HepG2 (cell line): Measurements from ENCODE around the gene A3GALT2. TPM values are rescaled to one million over a fixed set of nuclear protein-coding genes. Genes with fewer than 3 reads are reported as not detected.

Source experiments
- CEBPG ChIP-seq: IDR thresholded peaks from 2 replicates; pipeline ENCODE4 v1.6.1; 2016
- HNRNPH1 ChIP-seq: fragments of 200-400 bp; formaldehyde crosslinking; optimal IDR thresholded peaks from 2 replicates; pipeline ENCODE3; 2017; ENCODE audit warnings: mild to moderate bottlenecking, low read depth, low read length
- HNRNPLL ChIP-seq: fragments of 200-400 bp; formaldehyde crosslinking; IDR thresholded peaks from 2 replicates; pipeline ENCODE4 v1.6.1; 2017; ENCODE audit warnings: mild to moderate bottlenecking, low read depth, low read length; ENCODE audit not compliant: poor library complexity, severe bottlenecking
- KDM2A ChIP-seq: sonication (generic); formaldehyde crosslinking; IDR thresholded peaks from 2 replicates; pipeline ENCODE4 v1.4.0; 2020; ENCODE audit warnings: low read depth, missing genetic modification reagents, borderline replicate concordance
- NCOA5 ChIP-seq: sonication (generic); formaldehyde crosslinking; IDR thresholded peaks from 2 replicates; pipeline ENCODE4 v1.4.0; 2020; ENCODE audit warnings: missing genetic modification reagents
- NFYC ChIP-seq: IDR thresholded peaks from 2 replicates; pipeline ENCODE4 v1.6.1; 2016; ENCODE audit warnings: missing genetic modification reagents, missing compliant biosample characterization
- SIN3B ChIP-seq: fragments of 150-350 bp; IDR thresholded peaks from 2 replicates; pipeline ENCODE4 v1.6.1; 2014; ENCODE audit warnings: low read length
- TBL1XR1 ChIP-seq: fragments of 150-350 bp; IDR thresholded peaks from 2 replicates; pipeline ENCODE4 v1.6.1; 2014; ENCODE audit warnings: borderline replicate concordance, low read length; ENCODE audit not compliant: partially characterized antibody
- ZNF234 ChIP-seq: sonication (generic); formaldehyde crosslinking; conservative IDR thresholded peaks from 2 replicates; pipeline ENCODE4 v1.5.1; 2020; ENCODE audit warnings: mild to moderate bottlenecking, missing genetic modification reagents
- ZNF282 ChIP-seq: fragments of 450-650 bp; IDR thresholded peaks from 2 replicates; pipeline ENCODE4 v1.6.1; 2018; ENCODE audit not compliant: partially characterized antibody
- ZNF350 ChIP-seq: sonication (generic); formaldehyde crosslinking; IDR thresholded peaks from 2 replicates; pipeline ENCODE4 v1.4.0; 2020; ENCODE audit warnings: mild to moderate bottlenecking, low read depth, missing genetic modification reagents, borderline replicate concordance
- polyA plus RNA-seq, 8 experiments: library from polyadenylated mRNA; depleted of rRNA in 3 of 8; stranded (reverse) in 7 of 8; unstranded in 1 of 8; fragments of >200 nt; fragmentation: Illumina TruSeq in 4 of 8; extraction: Trizol in 4 of 8; gene quantifications; 2 replicates each; pipeline versions ENCODE4 v1.2.1 to v1.2.3, GENCODE V29; 2011 to 2016; ENCODE audit warnings: low read depth in 4 of 8, missing spikeins in 1 of 8, mixed read lengths in 1 of 8; ENCODE audit not compliant: insufficient read depth in 1 of 8
- total RNA-seq, 5 experiments: library from RNA; depleted of rRNA; stranded (reverse); fragments of >200 nt; fragmentation: Illumina TruSeq; extraction: Trizol; gene quantifications; 2 replicates each; pipeline ENCODE4 v1.2.3, GENCODE V29; 2016; ENCODE audit warnings: low read depth in 1 of 5
- TF ChIP-seq, protein P1 (sequence below): sonication (generic); formaldehyde crosslinking; IDR thresholded peaks from 2 replicates; pipeline ENCODE4 v1.9.0; 2022; ENCODE audit warnings: low read depth, missing genetic modification reagents
- TF ChIP-seq, protein P2 (sequence below): sonication (generic); formaldehyde crosslinking; IDR thresholded peaks from 2 replicates; pipeline ENCODE4 v1.4.0; 2020; ENCODE audit warnings: missing genetic modification reagents
- TF ChIP-seq, protein P3 (sequence below): IDR thresholded peaks from 2 replicates; pipeline ENCODE4 v1.6.1; 2016; ENCODE audit warnings: mild to moderate bottlenecking
- TF ChIP-seq, protein P4 (sequence below): sonication (generic); formaldehyde crosslinking; IDR thresholded peaks from 2 replicates; pipeline ENCODE4 v1.5.0; 2020; ENCODE audit warnings: mild to moderate bottlenecking, missing genetic modification reagents
- TF ChIP-seq, protein P5 (sequence below): sonication (generic); formaldehyde crosslinking; IDR thresholded peaks from 2 replicates; pipeline ENCODE4 v1.8.0; 2022; ENCODE audit warnings: mild to moderate bottlenecking, missing genetic modification reagents; ENCODE audit not compliant: insufficient replicate concordance
- TF ChIP-seq, protein P6 (sequence below): conservative IDR thresholded peaks from 2 replicates; pipeline ENCODE4 v1.6.1; 2018; ENCODE audit warnings: missing genetic modification reagents

Gene A3GALT2
- total and polyA plus RNA-seq, 2 of the 13 experiments (the other 11 are each of a cell fraction or from before 2014, with no cell fraction given) = not detected

DNA sequence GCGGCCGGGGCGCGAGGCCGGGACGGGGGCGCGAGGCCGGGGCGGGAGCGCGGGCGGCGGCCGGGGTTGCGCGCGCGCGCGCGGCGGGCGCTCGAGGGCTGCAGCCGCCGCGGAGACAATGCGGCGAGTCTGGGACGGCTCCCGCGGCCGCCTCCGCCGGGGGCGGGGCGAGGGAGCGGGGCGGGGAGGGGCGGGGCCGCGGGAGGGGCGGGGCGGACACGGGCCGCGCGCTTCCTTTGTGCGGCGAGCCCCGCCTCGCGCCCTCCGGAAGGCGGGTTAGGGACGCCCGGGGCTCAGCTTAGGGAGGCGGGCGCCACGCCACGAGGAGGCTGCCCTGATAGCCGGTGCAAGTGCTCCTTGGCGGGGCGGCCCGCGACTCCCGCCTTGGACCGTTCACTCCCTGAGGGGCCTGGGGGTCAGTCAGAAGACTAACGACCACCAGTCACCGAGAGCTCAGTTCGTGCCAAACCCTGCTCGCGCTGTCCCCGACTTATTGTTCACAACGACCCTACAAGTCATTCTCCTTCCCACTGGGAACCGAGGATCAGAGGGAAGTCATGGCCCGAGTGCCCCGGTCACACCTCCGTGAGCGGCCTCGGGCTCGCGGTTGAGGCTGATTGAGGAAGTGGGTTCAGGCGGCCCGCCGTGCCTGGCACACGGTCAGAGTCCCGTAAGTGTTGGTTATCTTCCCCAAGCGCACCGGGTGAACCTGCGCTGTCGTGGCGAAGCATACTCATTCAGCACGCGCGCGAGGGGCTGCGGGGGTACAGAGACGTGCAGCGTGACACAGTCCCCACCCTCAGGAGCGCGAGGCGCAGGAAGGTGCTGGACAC, 29.1 kb upstream of the A3GALT2 start (continued):
- TF ChIP-seq SIN3B (no peak), ZNF282 (no peak), CEBPG (CRISPR knock-in tag) (no peak), HNRNPH1 (no peak), TBL1XR1 (no peak), KDM2A (CRISPR knock-in tag) (peak; percentile 74), HNRNPLL (peak; percentile 65), NFYC (CRISPR knock-in tag) (no peak), NCOA5 (no peak), ZNF234 (CRISPR knock-in tag) (no peak), ZNF350 (CRISPR knock-in tag) (peak; percentile 77; the same call in 1 of the 2 replicates)
- TF ChIP-seq, protein P1, sequence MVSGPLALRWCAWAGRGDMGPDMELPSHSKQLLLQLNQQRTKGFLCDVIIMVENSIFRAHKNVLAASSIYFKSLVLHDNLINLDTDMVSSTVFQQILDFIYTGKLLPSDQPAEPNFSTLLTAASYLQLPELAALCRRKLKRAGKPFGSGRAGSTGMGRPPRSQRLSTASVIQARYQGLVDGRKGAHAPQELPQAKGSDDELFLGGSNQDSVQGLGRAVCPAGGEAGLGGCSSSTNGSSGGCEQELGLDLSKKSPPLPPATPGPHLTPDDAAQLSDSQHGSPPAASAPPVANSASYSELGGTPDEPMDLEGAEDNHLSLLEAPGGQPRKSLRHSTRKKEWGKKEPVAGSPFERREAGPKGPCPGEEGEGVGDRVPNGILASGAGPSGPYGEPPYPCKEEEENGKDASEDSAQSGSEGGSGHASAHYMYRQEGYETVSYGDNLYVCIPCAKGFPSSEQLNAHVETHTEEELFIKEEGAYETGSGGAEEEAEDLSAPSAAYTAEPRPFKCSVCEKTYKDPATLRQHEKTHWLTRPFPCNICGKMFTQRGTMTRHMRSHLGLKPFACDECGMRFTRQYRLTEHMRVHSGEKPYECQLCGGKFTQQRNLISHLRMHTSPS (CRISPR knock-in tag) = peak; percentile 70; the same call in 1 of the 2 replicates
- TF ChIP-seq, protein P2, sequence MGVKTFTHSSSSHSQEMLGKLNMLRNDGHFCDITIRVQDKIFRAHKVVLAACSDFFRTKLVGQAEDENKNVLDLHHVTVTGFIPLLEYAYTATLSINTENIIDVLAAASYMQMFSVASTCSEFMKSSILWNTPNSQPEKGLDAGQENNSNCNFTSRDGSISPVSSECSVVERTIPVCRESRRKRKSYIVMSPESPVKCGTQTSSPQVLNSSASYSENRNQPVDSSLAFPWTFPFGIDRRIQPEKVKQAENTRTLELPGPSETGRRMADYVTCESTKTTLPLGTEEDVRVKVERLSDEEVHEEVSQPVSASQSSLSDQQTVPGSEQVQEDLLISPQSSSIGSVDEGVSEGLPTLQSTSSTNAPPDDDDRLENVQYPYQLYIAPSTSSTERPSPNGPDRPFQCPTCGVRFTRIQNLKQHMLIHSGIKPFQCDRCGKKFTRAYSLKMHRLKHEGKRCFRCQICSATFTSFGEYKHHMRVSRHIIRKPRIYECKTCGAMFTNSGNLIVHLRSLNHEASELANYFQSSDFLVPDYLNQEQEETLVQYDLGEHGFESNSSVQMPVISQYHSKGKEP = 0 out of 2 replicates have a peak, but pooled peaks have one; percentile 30
- TF ChIP-seq, protein P3, sequence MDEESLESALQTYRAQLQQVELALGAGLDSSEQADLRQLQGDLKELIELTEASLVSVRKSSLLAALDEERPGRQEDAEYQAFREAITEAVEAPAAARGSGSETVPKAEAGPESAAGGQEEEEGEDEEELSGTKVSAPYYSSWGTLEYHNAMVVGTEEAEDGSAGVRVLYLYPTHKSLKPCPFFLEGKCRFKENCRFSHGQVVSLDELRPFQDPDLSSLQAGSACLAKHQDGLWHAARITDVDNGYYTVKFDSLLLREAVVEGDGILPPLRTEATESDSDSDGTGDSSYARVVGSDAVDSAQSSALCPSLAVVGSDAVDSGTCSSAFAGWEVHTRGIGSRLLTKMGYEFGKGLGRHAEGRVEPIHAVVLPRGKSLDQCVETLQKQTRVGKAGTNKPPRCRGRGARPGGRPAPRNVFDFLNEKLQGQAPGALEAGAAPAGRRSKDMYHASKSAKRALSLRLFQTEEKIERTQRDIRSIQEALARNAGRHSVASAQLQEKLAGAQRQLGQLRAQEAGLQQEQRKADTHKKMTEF (CRISPR knock-in tag) = peak; percentile 68
- TF ChIP-seq, protein P4, sequence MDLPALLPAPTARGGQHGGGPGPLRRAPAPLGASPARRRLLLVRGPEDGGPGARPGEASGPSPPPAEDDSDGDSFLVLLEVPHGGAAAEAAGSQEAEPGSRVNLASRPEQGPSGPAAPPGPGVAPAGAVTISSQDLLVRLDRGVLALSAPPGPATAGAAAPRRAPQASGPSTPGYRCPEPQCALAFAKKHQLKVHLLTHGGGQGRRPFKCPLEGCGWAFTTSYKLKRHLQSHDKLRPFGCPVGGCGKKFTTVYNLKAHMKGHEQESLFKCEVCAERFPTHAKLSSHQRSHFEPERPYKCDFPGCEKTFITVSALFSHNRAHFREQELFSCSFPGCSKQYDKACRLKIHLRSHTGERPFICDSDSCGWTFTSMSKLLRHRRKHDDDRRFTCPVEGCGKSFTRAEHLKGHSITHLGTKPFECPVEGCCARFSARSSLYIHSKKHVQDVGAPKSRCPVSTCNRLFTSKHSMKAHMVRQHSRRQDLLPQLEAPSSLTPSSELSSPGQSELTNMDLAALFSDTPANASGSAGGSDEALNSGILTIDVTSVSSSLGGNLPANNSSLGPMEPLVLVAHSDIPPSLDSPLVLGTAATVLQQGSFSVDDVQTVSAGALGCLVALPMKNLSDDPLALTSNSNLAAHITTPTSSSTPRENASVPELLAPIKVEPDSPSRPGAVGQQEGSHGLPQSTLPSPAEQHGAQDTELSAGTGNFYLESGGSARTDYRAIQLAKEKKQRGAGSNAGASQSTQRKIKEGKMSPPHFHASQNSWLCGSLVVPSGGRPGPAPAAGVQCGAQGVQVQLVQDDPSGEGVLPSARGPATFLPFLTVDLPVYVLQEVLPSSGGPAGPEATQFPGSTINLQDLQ (CRISPR knock-in tag) = no peak
- TF ChIP-seq, protein P5, sequence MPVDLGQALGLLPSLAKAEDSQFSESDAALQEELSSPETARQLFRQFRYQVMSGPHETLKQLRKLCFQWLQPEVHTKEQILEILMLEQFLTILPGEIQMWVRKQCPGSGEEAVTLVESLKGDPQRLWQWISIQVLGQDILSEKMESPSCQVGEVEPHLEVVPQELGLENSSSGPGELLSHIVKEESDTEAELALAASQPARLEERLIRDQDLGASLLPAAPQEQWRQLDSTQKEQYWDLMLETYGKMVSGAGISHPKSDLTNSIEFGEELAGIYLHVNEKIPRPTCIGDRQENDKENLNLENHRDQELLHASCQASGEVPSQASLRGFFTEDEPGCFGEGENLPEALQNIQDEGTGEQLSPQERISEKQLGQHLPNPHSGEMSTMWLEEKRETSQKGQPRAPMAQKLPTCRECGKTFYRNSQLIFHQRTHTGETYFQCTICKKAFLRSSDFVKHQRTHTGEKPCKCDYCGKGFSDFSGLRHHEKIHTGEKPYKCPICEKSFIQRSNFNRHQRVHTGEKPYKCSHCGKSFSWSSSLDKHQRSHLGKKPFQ (CRISPR knock-in tag) = peak; percentile 18
- TF ChIP-seq, protein P6, sequence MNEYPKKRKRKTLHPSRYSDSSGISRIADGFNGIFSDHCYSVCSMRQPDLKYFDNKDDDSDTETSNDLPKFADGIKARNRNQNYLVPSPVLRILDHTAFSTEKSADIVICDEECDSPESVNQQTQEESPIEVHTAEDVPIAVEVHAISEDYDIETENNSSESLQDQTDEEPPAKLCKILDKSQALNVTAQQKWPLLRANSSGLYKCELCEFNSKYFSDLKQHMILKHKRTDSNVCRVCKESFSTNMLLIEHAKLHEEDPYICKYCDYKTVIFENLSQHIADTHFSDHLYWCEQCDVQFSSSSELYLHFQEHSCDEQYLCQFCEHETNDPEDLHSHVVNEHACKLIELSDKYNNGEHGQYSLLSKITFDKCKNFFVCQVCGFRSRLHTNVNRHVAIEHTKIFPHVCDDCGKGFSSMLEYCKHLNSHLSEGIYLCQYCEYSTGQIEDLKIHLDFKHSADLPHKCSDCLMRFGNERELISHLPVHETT = peak; percentile 62; the same call in 1 of the 2 replicates
